Ascending aorta (tissue), 2 donors: Measurements from ENCODE around the gene PLXND1. TPM values are rescaled to one million over a fixed set of nuclear protein-coding genes. Genes with fewer than 3 reads are reported as not detected.

Experiments
- DNase-seq, 2 donors: peaks; one replicate each; pipeline ENCODE4 v3.0.0-alpha.2; 2019; ENCODE audit warnings: low spot score in 2 of 2
- H3K27ac ChIP-seq, 2 donors: fragments of 200-600 bp; sonication (generic); one replicate each; pipeline ENCODE4 v1.5.1; 2016 to 2017; ENCODE audit warnings: mild to moderate bottlenecking in 1 of 2
- H3K27me3 ChIP-seq: fragments of 200-600 bp; sonication (generic); one replicate; pipeline ENCODE4 v1.5.1; 2017
- H3K36me3 ChIP-seq, 2 donors: fragments of 200-600 bp; sonication (generic); one replicate each; pipeline ENCODE4 v1.5.1; 2016
- H3K4me1 ChIP-seq, 2 donors: fragments of 200-600 bp; sonication (generic); one replicate each; pipeline ENCODE4 v1.5.1; 2016 to 2017; ENCODE audit warnings: mild to moderate bottlenecking in 1 of 2
- H3K4me3 ChIP-seq, 2 donors: fragments of 200-600 bp; sonication (generic); one replicate each; pipeline ENCODE4 v1.5.1; 2016 to 2017; ENCODE audit warnings: mild to moderate bottlenecking in 1 of 2
- H3K9me3 ChIP-seq, 2 donors: fragments of 200-600 bp; sonication (generic); one replicate each; pipeline ENCODE4 v1.5.1; 2016
- CTCF ChIP-seq, 3 experiments: fragments of 200-600 bp in 2 of 3; fragments of 450-650 bp in 1 of 3; sonication (generic) in 2 of 3; IDR thresholded peaks; one replicate each; pipeline ENCODE4 v1.5.1; 2016 to 2019; ENCODE audit warnings: antibody characterized with exemption in 3 of 3, mild to moderate bottlenecking in 1 of 3, moderate library complexity in 1 of 3
- intact Hi-C: fragments of 100-400 bp; cut with DNase I; formaldehyde crosslinking; loops from one replicate; pipeline ENCODE4 v1.15.1; 2023
- total RNA-seq: library from RNA; depleted of rRNA; stranded (reverse); fragments of >200 nt; gene quantifications from one replicate; pipeline ENCODE4 v1.1.0, GENCODE V29; 2016

Gene PLXND1
- total RNA-seq, 1 donor from 2014 or later, result 407 TPM

GRCh38 chr3:129561619-129562248, 44.7 kb downstream of the PLXND1 start:
- H3K27ac ChIP-seq, result peak overlapping the region; percentile 91 to 93
- H3K9me3 ChIP-seq, result no peaks in the 10 kb centered on the region
- peaks cover 31 to 52% of the 10 kb centered on the region in 2 donors for H3K36me3 ChIP-seq
- H3K4me3 ChIP-seq, result no peak overlapping the region
- TF ChIP-seq CTCF (IDR thresholded peaks at IDR 0.05), result no peak
- no peak for DNase-seq
- no peaks in the 10 kb centered on the region for H3K27me3 ChIP-seq
- intact Hi-C loops, result loop anchor here (1.0 to 5.0 kb wide), 4 partner anchors 43 to 119 kb away; partner anchors contain the start of gene IFT122
- H3K4me1 ChIP-seq, result peaks cover 29 to 64% of the 10 kb centered on the region in 2 donors

GRCh38 chr3:129560911-129561594, 45.4 kb downstream of the PLXND1 start:
- no peaks in the 10 kb centered on the region for H3K27me3 ChIP-seq
- no peak for TF ChIP-seq CTCF (IDR thresholded peaks at IDR 0.05)
- no peaks in the 10 kb centered on the region for H3K9me3 ChIP-seq
- peaks cover 29 to 64% of the 10 kb centered on the region in 2 donors for H3K4me1 ChIP-seq
- peaks cover 33 to 52% of the 10 kb centered on the region in 2 donors for H3K36me3 ChIP-seq
- peak; percentile 69 to 93 for DNase-seq
- H3K4me3 ChIP-seq, result peak overlapping the region; percentile 6 to 57
- peak overlapping the region; percentile 91 to 93 for H3K27ac ChIP-seq
- intact Hi-C loops, result loop anchor here (1.0 to 5.0 kb wide), 4 partner anchors 44 to 119 kb away; partner anchors contain the start of gene IFT122

GRCh38 chr3:129560269-129560787, 46.1 kb downstream of the PLXND1 start:
- peaks cover 29 to 64% of the 10 kb centered on the region in 2 donors for H3K4me1 ChIP-seq
- peak in 1 of 2 donors; percentile 84 for DNase-seq
- H3K36me3 ChIP-seq, result peaks cover 27 to 48% of the 10 kb centered on the region in 2 donors
- TF ChIP-seq CTCF (IDR thresholded peaks at IDR 0.05), result no peak
- intact Hi-C loops, result loop anchor here (2.0 to 5.0 kb wide), 3 partner anchors 44 to 118 kb away; partner anchors contain the start of gene IFT122
- H3K4me3 ChIP-seq, result peak overlapping the region; percentile 6 to 57
- no peaks in the 10 kb centered on the region for H3K9me3 ChIP-seq
- H3K27me3 ChIP-seq, result no peaks in the 10 kb centered on the region
- peak overlapping the region; percentile 91 to 93 for H3K27ac ChIP-seq

- intact Hi-C loops, result loop anchor here (2.0 to 5.0 kb wide), 4 partner anchors 37 to 117 kb away; partner anchors contain the start of gene IFT122
- no peak for TF ChIP-seq CTCF (IDR thresholded peaks at IDR 0.05)
- peak overlapping the region; percentile 91 to 93 for H3K27ac ChIP-seq
Observed at GRCh38 chr3:129559565-129560079, 46.9 kb downstream of the PLXND1 start.

GRCh38 chr3:129558772-129559564, 47.5 kb downstream of the PLXND1 start:
- Histone ChIP-seq H3K9me3 (no peaks in the 10 kb centered on the region), H3K27me3 (no peaks in the 10 kb centered on the region), H3K36me3 (peaks cover 18 to 44% of the 10 kb centered on the region in 2 donors), H3K27ac (peak overlapping the region; percentile 74 to 93), H3K4me1 (peaks cover 29 to 66% of the 10 kb centered on the region in 2 donors), H3K4me3 (no peak overlapping the region)
- no peak for DNase-seq
- intact Hi-C loops, result loop anchor here (2.0 kb wide), 1 partner anchor 38 kb away; no protein-coding TSS in a partner anchor
- no peak for TF ChIP-seq CTCF (IDR thresholded peaks at IDR 0.05)

More at GRCh38 chr3:129559565-129560079, 46.9 kb downstream of the PLXND1 start:
- H3K4me3 ChIP-seq, result no peak overlapping the region
- H3K36me3 ChIP-seq, result peaks cover 20 to 44% of the 10 kb centered on the region in 2 donors
- H3K27me3 ChIP-seq, result no peaks in the 10 kb centered on the region
- H3K9me3 ChIP-seq, result no peaks in the 10 kb centered on the region
- H3K4me1 ChIP-seq, result peaks cover 29 to 67% of the 10 kb centered on the region in 2 donors
- no peak for DNase-seq
